OCI-LY3 (cell line): Measurements from ENCODE around the gene LDHAL6A.

Experiments
- CTCF ChIP-seq: fragments of 200-600, 300-600 bp; sonication (generic); IDR thresholded peaks from 2 replicates; pipeline ENCODE4 v1.5.1; 2014; ENCODE audit warnings: antibody characterized with exemption, low read length, low read depth
- EZH2phosphoT487 ChIP-seq: fragments of 200-600 bp; shearing (Covaris generic); IDR thresholded peaks from 2 replicates; pipeline ENCODE4 v1.6.1; 2018; ENCODE audit warnings: antibody characterized with exemption, mixed run types, low read depth

GRCh38 chr11:18522388-18522787 is 66.7 kb downstream of the LDHAL6A start:
- TF ChIP-seq CTCF (no peak; the same call in 1 of the 2 replicates), EZH2phosphoT487 (no peak)
